ENCODE measurements around the gene DNAI7. TPM values are rescaled to one million over a fixed set of nuclear protein-coding genes. Genes with fewer than 3 reads are reported as not detected.

Gene DNAI7
- total and polyA plus RNA-seq, 2 of the 8 experiments (the other 6 are each of a cell fraction or from before 2014, with no cell fraction given): 0.12 to 0.28 TPM

- Histone ChIP-seq H2BK15ac (ENCODE audit: low read length) (no peak overlapping the region), H3K9me3 (ENCODE audit: insufficient read depth in 2 of 2, low read depth in 1 of 2, low read length in 1 of 2) (no peaks in the 10 kb centered on the region), H2BK12ac (ENCODE audit: low read depth, low read length) (no peak overlapping the region), H2AK5ac (ENCODE audit: low read depth, low read length) (no peak overlapping the region), H3K9ac (replicated peaks in 1 of 4; ENCODE audit: extremely low read depth in 1 of 4, low read depth in 3 of 4, low read length in 3 of 4) (no peak overlapping the region), H4K5ac (ENCODE audit: insufficient read length, low read depth, low read length) (no peak overlapping the region), H3K79me2 (ENCODE audit: control insufficient read depth in 1 of 2, insufficient read depth in 2 of 2, low read length in 2 of 2) (no peaks in the 10 kb centered on the region), H3K14ac (ENCODE audit: insufficient read length) (no peak overlapping the region), H3K4ac (replicated peaks; ENCODE audit: insufficient read length, low read depth, low read length) (no peak overlapping the region), H2BK20ac (ENCODE audit: low read length) (no peak overlapping the region), H3K56ac (replicated peaks; ENCODE audit: insufficient read length, low read depth, low read length) (no peak overlapping the region), H3K36me3 (ENCODE audit: control insufficient read depth in 2 of 4, insufficient read depth in 4 of 4, low read length in 3 of 4) (no peaks in the 10 kb centered on the region), H3K27ac (ENCODE audit: low read depth, low read length) (no peak overlapping the region), H2AFZ (ENCODE audit: low read length) (no peak overlapping the region), H3K23me2 (ENCODE audit: low read depth, low read length) (no peaks in the 10 kb centered on the region), H4K20me1 (replicated peaks in 1 of 2; ENCODE audit: control insufficient read depth in 1 of 2, insufficient read depth in 2 of 2, low read length in 2 of 2) (no peaks in the 10 kb centered on the region), H3K27me3 (replicated peaks in 1 of 4; ENCODE audit: control insufficient read depth in 3 of 4, extremely low read depth in 1 of 4, insufficient read depth in 3 of 4, low read length in 3 of 4) (no peaks in the 10 kb centered on the region), H3K4me3 (ENCODE audit: extremely low read depth in 1 of 4, insufficient read depth in 2 of 4, low read depth in 3 of 4, low read length in 4 of 4) (no peak overlapping the region), H2BK5ac (ENCODE audit: low read depth, low read length) (no peak overlapping the region), H2BK120ac (replicated peaks; ENCODE audit: low read depth, low read length) (no peak overlapping the region), H3K4me1 (replicated peaks in 1 of 4; ENCODE audit: control insufficient read depth in 3 of 4, insufficient read depth in 4 of 4, low read length in 3 of 4) (no peaks in the 10 kb centered on the region), H3K23ac (ENCODE audit: insufficient read length) (no peak overlapping the region), H4K91ac (replicated peaks; ENCODE audit: insufficient read length, low read length) (no peak overlapping the region), H3K79me1 (ENCODE audit: low read depth, low read length) (no peaks in the 10 kb centered on the region), H4K8ac (ENCODE audit: extremely low read depth, insufficient read depth, low read length) (no peak overlapping the region), H3K18ac (ENCODE audit: extremely low read depth, low read length) (no peak overlapping the region), H3K4me2 (ENCODE audit: insufficient read depth in 1 of 2, low read depth in 2 of 2, low read length in 2 of 2) (no peak overlapping the region)
- DNase-seq (ENCODE audit: low read depth in 1 of 2, low spot score in 2 of 2) (no peak), FAIRE-seq (no peak)
- ChIA-PET CTCF (ENCODE audit: partially characterized antibody) (interaction anchor here (1.8 kb wide), 1 partner anchor 122 kb away, joined by 4 read pairs; no protein-coding TSS in a partner anchor), POLR2A (ENCODE audit: partially characterized antibody) (no interaction called here)
- no CpG with 5 or more reads among the region's 3 CpGs for WGBS, 2 experiments (ENCODE audit: extremely low coverage in 1 of 2, insufficient coverage in 1 of 2, insufficient read length in 1 of 2, insufficient replicate concordance in 2 of 2, low coverage in 1 of 2, low lambda C conversion rate in 2 of 2, missing lambda C conversion rate in 1 of 2)
- TF ChIP-seq, protein P1, sequence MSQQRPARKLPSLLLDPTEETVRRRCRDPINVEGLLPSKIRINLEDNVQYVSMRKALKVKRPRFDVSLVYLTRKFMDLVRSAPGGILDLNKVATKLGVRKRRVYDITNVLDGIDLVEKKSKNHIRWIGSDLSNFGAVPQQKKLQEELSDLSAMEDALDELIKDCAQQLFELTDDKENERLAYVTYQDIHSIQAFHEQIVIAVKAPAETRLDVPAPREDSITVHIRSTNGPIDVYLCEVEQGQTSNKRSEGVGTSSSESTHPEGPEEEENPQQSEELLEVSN (IDR thresholded peaks at IDR 0.05): no peak
- no peak for TF ChIP-seq SP2 (IDR thresholded peaks at IDR 0.05; ENCODE audit: low read length)
- TF ChIP-seq CEBPB (IDR thresholded peaks at IDR 0.05; ENCODE audit: low read depth, low read length): no peak
- TF ChIP-seq EP300 (IDR thresholded peaks at IDR 0.05; ENCODE audit: borderline replicate concordance in 1 of 2, low read depth in 2 of 2, low read length in 2 of 2): no peak
- TF ChIP-seq SIN3A (conservative IDR thresholded peaks at IDR 0.05 in 1 of 2, IDR thresholded peaks at IDR 0.05 in 1 of 2; ENCODE audit: low read depth in 1 of 2, low read length in 2 of 2): no peak
- TF ChIP-seq HDAC6 (IDR thresholded peaks at IDR 0.05; ENCODE audit: low read depth, low read length): no peak
- TF ChIP-seq CTCF (IDR thresholded peaks at IDR 0.05; ENCODE audit: control extremely low read depth in 1 of 3, insufficient read depth in 1 of 3, low read depth in 1 of 3, low read length in 3 of 3): no peak
- no peak for TF ChIP-seq ZNF274 (IDR thresholded peaks at IDR 0.05; ENCODE audit: borderline replicate concordance, extremely low read depth, low read length)
- TF ChIP-seq GABPA (IDR thresholded peaks at IDR 0.05; ENCODE audit: borderline replicate concordance, insufficient read depth, low read length): no peak
Measured at GRCh38 chr12:25113651-25114050, 81.3 kb downstream of the DNAI7 start.
